Mucosa of rectum (tissue), 2 donors: ENCODE measurements around the gene FCN1.
"Not testable (repeated sequence)": the region's sequence is repeated elsewhere in the genome, so short reads cannot be mapped to it uniquely, and the experiment has no call there.

Experiments used
- H3K27ac ChIP-seq, 2 donors: one replicate each; pipeline ENCODE4 v1.7.0; 2013; ENCODE audit warnings: inconsistent platforms in 2 of 2, low read depth in 2 of 2, low read length in 2 of 2
- H3K27me3 ChIP-seq, 2 donors: one replicate each; pipeline ENCODE4 v1.7.0; 2013; ENCODE audit warnings: low read length in 2 of 2; ENCODE audit not compliant: control insufficient read depth in 2 of 2, insufficient read depth in 2 of 2
- H3K36me3 ChIP-seq, 2 donors: one replicate each; pipeline ENCODE4 v1.7.0; 2013; ENCODE audit warnings: low read length in 2 of 2; ENCODE audit not compliant: control insufficient read depth in 2 of 2, insufficient read depth in 2 of 2
- H3K4me1 ChIP-seq, 2 donors: one replicate each; pipeline ENCODE4 v1.7.0; 2013; ENCODE audit warnings: low read length in 2 of 2, mild to moderate bottlenecking in 1 of 2; ENCODE audit not compliant: control insufficient read depth in 2 of 2, insufficient read depth in 2 of 2
- H3K4me3 ChIP-seq, 2 donors: one replicate each; pipeline ENCODE4 v1.7.0; 2013; ENCODE audit warnings: low read length in 2 of 2
- H3K9ac ChIP-seq, 2 donors: one replicate each; pipeline ENCODE4 v1.7.0; 2013; ENCODE audit warnings: low read length in 2 of 2, low read depth in 1 of 2, mild to moderate bottlenecking in 1 of 2
- H3K9me3 ChIP-seq, 2 donors: one replicate each; pipeline ENCODE4 v1.7.0; 2013; ENCODE audit warnings: low read length in 2 of 2; ENCODE audit not compliant: control insufficient read depth in 2 of 2
- donor health status: healthy.
- donor health status: Normal muscosa, but diverticular disease.

The FCN1 gene

GRCh38 chr9:134863941-134864820 is 53.5 kb downstream of the FCN1 start:
- Histone ChIP-seq H3K36me3 (no peaks in the 10 kb centered on the region), H3K27me3 (no peaks in the 10 kb centered on the region), H3K27ac (no peak overlapping the region), H3K9me3 (no peaks in the 10 kb centered on the region), H3K9ac (no peak overlapping the region), H3K4me1 (no peaks in the 10 kb centered on the region), H3K4me3 (no peak overlapping the region)

GRCh38 chr9:134863306-134863902 is 54.3 kb downstream of the FCN1 start:
- no peak overlapping the region for H3K27ac ChIP-seq

GRCh38 chr9:134861595-134862334 is 55.9 kb downstream of the FCN1 start:
- no peak overlapping the region for H3K9ac ChIP-seq
- no peaks in the 10 kb centered on the region for H3K4me1 ChIP-seq
- H3K27me3 ChIP-seq: no peaks in the 10 kb centered on the region
- no peak overlapping the region for H3K4me3 ChIP-seq
- H3K36me3 ChIP-seq: no peaks in the 10 kb centered on the region
- no peaks in the 10 kb centered on the region for H3K9me3 ChIP-seq
- H3K27ac ChIP-seq: no peak overlapping the region

More at GRCh38 chr9:134863306-134863902, 54.3 kb downstream of the FCN1 start:
- H3K36me3 ChIP-seq: no peaks in the 10 kb centered on the region
- H3K9ac ChIP-seq: no peak overlapping the region
- no peaks in the 10 kb centered on the region for H3K4me1 ChIP-seq
- no peak overlapping the region for H3K4me3 ChIP-seq
- no peaks in the 10 kb centered on the region for H3K9me3 ChIP-seq
- H3K27me3 ChIP-seq: no peaks in the 10 kb centered on the region

GRCh38 chr9:134860510-134860909 is 57.2 kb downstream of the FCN1 start:
- H3K27me3 ChIP-seq: no peaks in the 10 kb centered on the region
- H3K4me3 ChIP-seq: no peak overlapping the region
- no peaks in the 10 kb centered on the region for H3K4me1 ChIP-seq
- no peaks in the 10 kb centered on the region for H3K36me3 ChIP-seq
- no peak overlapping the region for H3K27ac ChIP-seq
- no peaks in the 10 kb centered on the region for H3K9me3 ChIP-seq
- H3K9ac ChIP-seq: no peak overlapping the region

- H3K36me3 ChIP-seq: no peaks in the 10 kb centered on the region
- no peaks in the 10 kb centered on the region for H3K9me3 ChIP-seq
- H3K27me3 ChIP-seq: no peaks in the 10 kb centered on the region
- no peak overlapping the region for H3K9ac ChIP-seq
- H3K27ac ChIP-seq: no peak overlapping the region
- H3K4me3 ChIP-seq: no peak overlapping the region
- H3K4me1 ChIP-seq: no peaks in the 10 kb centered on the region
Measured at GRCh38 chr9:134858051-134858841, 59.5 kb downstream of the FCN1 start.

- not testable (repeated sequence) for H3K9ac ChIP-seq, H3K27ac ChIP-seq, H3K36me3 ChIP-seq, H3K27me3 ChIP-seq, H3K9me3 ChIP-seq, H3K4me3 ChIP-seq, H3K4me1 ChIP-seq
Measured at GRCh38 chr9:134857451-134857850, 60.3 kb downstream of the FCN1 start.

GRCh38 chr9:134855900-134856377 is 61.8 kb downstream of the FCN1 start:
- no peak overlapping the region for H3K27ac ChIP-seq
- H3K36me3 ChIP-seq: no peaks in the 10 kb centered on the region
- no peak overlapping the region for H3K4me3 ChIP-seq
- no peaks in the 10 kb centered on the region for H3K4me1 ChIP-seq
- no peaks in the 10 kb centered on the region for H3K27me3 ChIP-seq
- H3K9ac ChIP-seq: no peak overlapping the region
- H3K9me3 ChIP-seq: peaks cover 0 to 4% of the 10 kb centered on the region in 2 donors
